ENCODE data around the gene ZNRF1.

GRCh38 chr16:75108792-75109731 lies 110.2 kb downstream of the ZNRF1 start:
- TF ChIP-seq CTCF (IDR thresholded peaks at IDR 0.05; ENCODE audit: control extremely low read depth in 1 of 3, insufficient read depth in 1 of 3, low read depth in 1 of 3, low read length in 3 of 3) (no peak), EP300 (IDR thresholded peaks at IDR 0.05; ENCODE audit: borderline replicate concordance in 1 of 2, low read depth in 2 of 2, low read length in 2 of 2) (no peak), BACH1 (IDR thresholded peaks at IDR 0.05; ENCODE audit: low read length) (no peak), FOSL1 (IDR thresholded peaks at IDR 0.05; ENCODE audit: insufficient read depth, low read depth, low read length) (no peak), KDM4A (IDR thresholded peaks at IDR 0.05; ENCODE audit: low read depth, low read length, severe bottlenecking) (no peak), USF2 (IDR thresholded peaks at IDR 0.05; ENCODE audit: low read length) (no peak), MAFK (IDR thresholded peaks at IDR 0.05; ENCODE audit: low read depth, low read length) (no peak), SUZ12 (IDR thresholded peaks at IDR 0.05; ENCODE audit: low read length) (no peak), EZH2 (IDR thresholded peaks at IDR 0.05; ENCODE audit: low read depth, low read length, severe bottlenecking) (no peak), KDM5A (IDR thresholded peaks at IDR 0.05; ENCODE audit: low read length) (no peak), MAX (IDR thresholded peaks at IDR 0.05) (no peak), RXRA (IDR thresholded peaks at IDR 0.05; ENCODE audit: insufficient read depth, low read depth, low read length) (no peak), POLR2A (IDR thresholded peaks at IDR 0.05; ENCODE audit: control extremely low read depth in 1 of 2, low read depth in 2 of 2, low read length in 2 of 2) (no peak)

Data from H1 (cell line).